H1 (cell line): ENCODE results near the gene AGAP1. TPM values are rescaled to one million over a fixed set of nuclear protein-coding genes. Genes with fewer than 3 reads are reported as not detected.

Experiments used
- CTCF ChIA-PET: fragments of 300-600 bp; sonication (Branson Sonifier 250); formaldehyde crosslinking; loops from one replicate; lab custom pipeline; 2021; ENCODE audit not compliant: partially characterized antibody; lab: Charles Lee
- POLR2A ChIA-PET: fragments of 300-600 bp; sonication (Branson Sonifier 250); formaldehyde crosslinking; loops from one replicate; lab custom pipeline; 2021; ENCODE audit warnings: inconsistent platforms; ENCODE audit not compliant: partially characterized antibody; lab: Charles Lee
- DNase-seq, 2 experiments: peaks; one replicate each; pipeline versions ENCODE4 v3.0.0 to v3.0.0-alpha.2; 2010 to 2022; ENCODE audit warnings: low spot score in 2 of 2, low read depth in 1 of 2, mixed read lengths in 1 of 2
- FAIRE-seq: peaks from 2 replicates; lab custom pipeline; 2011; peaks lifted over from hg19 to GRCh38; lab: Jason Lieb, UNC
- H2AFZ ChIP-seq: 2 replicates; pipeline ENCODE4 v1.8.1; 2012; ENCODE audit warnings: low read length, inconsistent platforms
- H2AK5ac ChIP-seq: 2 replicates; pipeline ENCODE4 v1.6.1; 2013; ENCODE audit warnings: low read depth, low read length
- H2BK120ac ChIP-seq: replicated peaks from 2 replicates; pipeline ENCODE3; 2013; ENCODE audit warnings: low read depth, low read length, inconsistent platforms
- H2BK12ac ChIP-seq: 2 replicates; pipeline ENCODE4 v1.6.1; 2013; ENCODE audit warnings: low read depth, low read length
- H2BK15ac ChIP-seq: 2 replicates; pipeline ENCODE4 v1.6.1; 2013; ENCODE audit warnings: low read length
- H2BK20ac ChIP-seq: 2 replicates; pipeline ENCODE4 v1.6.1; 2013; ENCODE audit warnings: low read length
- H2BK5ac ChIP-seq: 2 replicates; pipeline ENCODE4 v1.6.1; 2013; ENCODE audit warnings: low read depth, low read length
- H3K14ac ChIP-seq: 2 replicates; pipeline ENCODE4 v1.6.1; 2013; ENCODE audit warnings: inconsistent platforms; ENCODE audit not compliant: insufficient read length
- H3K18ac ChIP-seq: 2 replicates; pipeline ENCODE4 v1.6.1; 2013; ENCODE audit warnings: low read length; ENCODE audit errors: extremely low read depth
- H3K23ac ChIP-seq: 2 replicates; pipeline ENCODE4 v1.6.1; 2013; ENCODE audit warnings: inconsistent platforms; ENCODE audit not compliant: insufficient read length
- H3K23me2 ChIP-seq: 2 replicates; pipeline ENCODE4 v1.6.1; 2013; ENCODE audit warnings: low read depth, low read length
- H3K27ac ChIP-seq: 2 replicates; pipeline ENCODE4 v1.6.1; 2011; ENCODE audit warnings: low read depth, low read length, inconsistent platforms
- H3K27me3 ChIP-seq, 4 experiments: replicated peaks in 1 of 4; 1 replicate in 1 of 4; 2 replicates in 3 of 4; pipeline versions ENCODE4 v1.6.1 to v1.8.1; 2011 to 2013; ENCODE audit warnings: low read length in 3 of 4, mild to moderate bottlenecking in 3 of 4, inconsistent platforms in 2 of 4, mixed read lengths in 2 of 4, moderate library complexity in 1 of 4; ENCODE audit not compliant: control insufficient read depth in 3 of 4, insufficient read depth in 3 of 4; ENCODE audit errors: extremely low read depth in 1 of 4
- H3K36me3 ChIP-seq, 4 experiments: 2 replicates each; pipeline versions ENCODE4 v1.6.1 to v1.8.1; 2011 to 2013; ENCODE audit warnings: mild to moderate bottlenecking in 4 of 4, low read length in 3 of 4, moderate library complexity in 2 of 4, control low read depth in 1 of 4, inconsistent platforms in 1 of 4; ENCODE audit not compliant: insufficient read depth in 4 of 4, control insufficient read depth in 2 of 4
- H3K4ac ChIP-seq: replicated peaks from 2 replicates; pipeline ENCODE3; 2013; ENCODE audit warnings: low read length, low read depth, mixed read lengths, inconsistent platforms; ENCODE audit not compliant: insufficient read length
- H3K4me1 ChIP-seq, 4 experiments: replicated peaks in 1 of 4; 1 replicate in 1 of 4; 2 replicates in 3 of 4; pipeline versions ENCODE4 v1.6.1 to v1.8.1; 2011 to 2013; ENCODE audit warnings: low read length in 3 of 4, inconsistent platforms in 2 of 4, mixed read lengths in 1 of 4; ENCODE audit not compliant: insufficient read depth in 4 of 4, control insufficient read depth in 3 of 4
- H3K4me2 ChIP-seq, 2 experiments: 2 replicates each; pipeline versions ENCODE4 v1.6.1 to v1.8.1; 2011 to 2013; ENCODE audit warnings: low read depth in 2 of 2, low read length in 2 of 2, control low read depth in 1 of 2, inconsistent platforms in 1 of 2, mild to moderate bottlenecking in 1 of 2; ENCODE audit not compliant: insufficient read depth in 1 of 2
- H3K4me3 ChIP-seq, 4 experiments: fragments of 200-600, 300-600 bp in 1 of 4; sonication (generic), shearing (Covaris generic), sonication (Bioruptor Twin) in 1 of 4; 2 replicates each; pipeline versions ENCODE4 v1.5.1 to v1.8.1; 2011 to 2016; ENCODE audit warnings: low read length in 4 of 4, low read depth in 3 of 4, control low read depth in 2 of 4, inconsistent platforms in 2 of 4, mild to moderate bottlenecking in 2 of 4, mixed read lengths in 1 of 4, moderate library complexity in 1 of 4; ENCODE audit not compliant: insufficient read depth in 2 of 4; ENCODE audit errors: extremely low read depth in 1 of 4
- H3K56ac ChIP-seq: replicated peaks from 2 replicates; pipeline ENCODE3; 2013; ENCODE audit warnings: low read depth, mild to moderate bottlenecking, mixed read lengths, low read length, inconsistent platforms; ENCODE audit not compliant: insufficient read length
- H3K79me1 ChIP-seq: 2 replicates; pipeline ENCODE4 v1.6.1; 2013; ENCODE audit warnings: low read depth, low read length, control low read depth
- H3K79me2 ChIP-seq, 2 experiments: 2 replicates each; pipeline versions ENCODE4 v1.6.1 to v1.8.1; 2012 to 2013; ENCODE audit warnings: low read length in 2 of 2, mild to moderate bottlenecking in 2 of 2, inconsistent platforms in 1 of 2; ENCODE audit not compliant: insufficient read depth in 2 of 2, control insufficient read depth in 1 of 2
- H3K9ac ChIP-seq, 4 experiments: replicated peaks in 1 of 4; 1 replicate in 1 of 4; 2 replicates in 3 of 4; pipeline versions ENCODE4 v1.6.1 to v1.8.1; 2011 to 2013; ENCODE audit warnings: low read depth in 3 of 4, low read length in 3 of 4, control low read depth in 2 of 4, mild to moderate bottlenecking in 2 of 4, moderate library complexity in 2 of 4, inconsistent platforms in 1 of 4; ENCODE audit errors: extremely low read depth in 1 of 4
- H3K9me3 ChIP-seq, 2 experiments: 2 replicates each; pipeline versions ENCODE4 v1.6.1 to v1.8.1; 2012 to 2013; ENCODE audit warnings: mild to moderate bottlenecking in 2 of 2, moderate library complexity in 2 of 2, control low read depth in 1 of 2, inconsistent platforms in 1 of 2, low read depth in 1 of 2, low read length in 1 of 2, mixed read lengths in 1 of 2; ENCODE audit not compliant: insufficient read depth in 2 of 2
- H4K20me1 ChIP-seq, 2 experiments: replicated peaks in 1 of 2; 2 replicates each; pipeline versions ENCODE3 to v1.8.1; 2011 to 2013; ENCODE audit warnings: inconsistent platforms in 2 of 2, low read length in 2 of 2, mild to moderate bottlenecking in 1 of 2; ENCODE audit not compliant: insufficient read depth in 2 of 2, control insufficient read depth in 1 of 2
- H4K5ac ChIP-seq: 2 replicates; pipeline ENCODE4 v1.6.1; 2013; ENCODE audit warnings: low read length, low read depth, mixed read lengths, inconsistent platforms; ENCODE audit not compliant: insufficient read length
- H4K8ac ChIP-seq: 2 replicates; pipeline ENCODE4 v1.8.0; 2013; ENCODE audit warnings: mild to moderate bottlenecking, moderate library complexity, low read length, inconsistent platforms; ENCODE audit not compliant: insufficient read depth; ENCODE audit errors: extremely low read depth
- H4K91ac ChIP-seq: replicated peaks from 2 replicates; pipeline ENCODE3; 2013; ENCODE audit warnings: low read length, mixed read lengths, inconsistent platforms; ENCODE audit not compliant: insufficient read length
- BCL11A ChIP-seq, 2 experiments: IDR thresholded peaks; one replicate each; pipeline ENCODE4 v1.6.1; 2011; ENCODE audit warnings: low read depth in 2 of 2, low read length in 2 of 2, mild to moderate bottlenecking in 2 of 2
- CBX5 ChIP-seq: fragments of 300-800, 300-1000 bp; sonication (generic); IDR thresholded peaks from 2 replicates; pipeline ENCODE4 v1.7.1; 2016; ENCODE audit warnings: antibody characterized with exemption, low read length, low read depth
- CTBP2 ChIP-seq: IDR thresholded peaks from 2 replicates; pipeline ENCODE4 v1.7.0; 2011; ENCODE audit warnings: borderline replicate concordance, mild to moderate bottlenecking, moderate library complexity, mixed read lengths, low read length; ENCODE audit not compliant: insufficient read depth, insufficient read length
- EP300 ChIP-seq, 2 experiments: IDR thresholded peaks; 1 replicate in 1 of 2; 2 replicates in 1 of 2; pipeline ENCODE4 v1.6.1; 2011 to 2012; ENCODE audit warnings: low read depth in 2 of 2, low read length in 2 of 2, mild to moderate bottlenecking in 2 of 2, borderline replicate concordance in 1 of 2, inconsistent platforms in 1 of 2, moderate library complexity in 1 of 2
- HDAC2 ChIP-seq, 2 experiments: fragments of 300-600 bp in 1 of 2; sonication (generic) in 1 of 2; IDR thresholded peaks; 2 replicates each; pipeline ENCODE4 v1.6.1; 2011 to 2012; ENCODE audit warnings: low read depth in 2 of 2, low read length in 2 of 2, mild to moderate bottlenecking in 2 of 2, moderate library complexity in 2 of 2, borderline replicate concordance in 1 of 2, inconsistent platforms in 1 of 2
- PHF8 ChIP-seq: fragments of 200-600 bp; sonication (generic); conservative IDR thresholded peaks from 2 replicates; pipeline ENCODE4 v1.7.1; 2012; ENCODE audit warnings: low read depth, mild to moderate bottlenecking, inconsistent platforms, low read length, moderate library complexity
- RNF2 ChIP-seq: fragments of 200-900, 300-1000 bp; sonication (generic); IDR thresholded peaks from 2 replicates; pipeline ENCODE4 v1.7.1; 2016; ENCODE audit warnings: borderline replicate concordance, low read depth, mild to moderate bottlenecking, antibody characterized with exemption, low read length; ENCODE audit not compliant: poor library complexity, severe bottlenecking; ENCODE audit errors: missing control alignments
- TEAD4 ChIP-seq: IDR thresholded peaks from 2 replicates; pipeline ENCODE4 v1.6.1; 2012; ENCODE audit warnings: low read depth, low read length, inconsistent platforms, mixed read lengths
- WGBS, 2 experiments: shearing (Covaris generic) in 1 of 2; methylation state at CpG; one replicate each; pipeline versions ENCODE4 v1.1.6 to v1.1.7; 2013 to 2015; ENCODE audit warnings: low lambda C conversion rate in 2 of 2, mixed read lengths in 2 of 2, inconsistent platforms in 1 of 2, low coverage in 1 of 2, missing lambda C conversion rate in 1 of 2; ENCODE audit not compliant: insufficient replicate concordance in 2 of 2, insufficient coverage in 1 of 2, insufficient read length in 1 of 2; ENCODE audit errors: extremely low coverage in 1 of 2, missing lambda C conversion rate in 1 of 2; 5-methylcytosine and 5-hydroxymethylcytosine counted together
- polyA plus RNA-seq, 7 experiments: library from polyadenylated mRNA; depleted of rRNA in 3 of 7; stranded (reverse) in 5 of 7; unstranded in 2 of 7; fragments of >200 nt in 5 of 7; fragments of 200-250 nt in 2 of 7; gene quantifications; 1 replicate in 5 of 7; 2 replicates in 1 of 7; 4 replicates in 1 of 7; pipeline versions ENCODE4 v1.2.1 to v1.2.3, GENCODE V29; 2011 to 2013; ENCODE audit warnings: missing spikeins in 2 of 7, mixed read lengths in 2 of 7
- total RNA-seq: library from RNA; stranded (reverse); fragmentation: NEBNext Ultra II Directional; extraction: Animal tissue kit (Norgen Biotek cat#: 25700); gene quantifications from 2 replicates; pipeline ENCODE4 v1.2.1, GENCODE V29; 2021
- TF ChIP-seq, protein P1 (sequence below): IDR thresholded peaks from 2 replicates; pipeline ENCODE4 v1.6.1; 2012; ENCODE audit warnings: inconsistent platforms

AGAP1 gene
- total and polyA plus RNA-seq, 2 of the 8 experiments (the other 6 are each of a cell fraction or from before 2014, with no cell fraction given): 18.1 to 39.4 TPM

DNA sequence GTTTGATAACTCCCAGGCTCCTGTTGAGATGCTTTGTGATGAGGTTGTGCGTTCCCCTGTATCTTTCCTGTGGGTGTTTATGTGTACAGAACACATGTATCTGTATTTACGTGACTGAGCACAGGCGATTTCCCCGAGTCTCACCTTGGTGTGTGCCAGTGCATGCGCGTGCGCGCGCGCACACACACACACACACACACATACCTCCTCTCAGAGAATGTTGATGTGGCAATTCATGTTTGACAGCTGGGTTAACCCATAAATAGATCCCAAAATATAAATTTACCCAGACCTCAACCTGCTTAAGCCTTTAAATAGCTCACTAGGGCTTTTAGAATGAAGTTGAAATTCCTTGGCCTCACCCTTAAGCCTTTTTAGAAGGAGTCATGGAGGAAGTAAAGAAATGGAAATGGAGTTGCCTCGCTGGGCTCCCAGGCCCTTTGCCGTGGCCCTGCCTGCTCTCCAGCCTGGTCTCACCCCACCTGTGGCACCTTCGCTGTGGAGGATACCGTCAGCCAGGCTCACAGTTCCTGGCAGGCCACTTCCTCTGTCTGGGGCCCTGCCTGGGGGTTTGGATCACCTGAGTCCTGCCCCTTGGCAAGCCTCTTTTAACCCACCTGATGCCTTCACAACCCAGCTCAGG, 20.3 kb downstream of the AGAP1 start:
- CTCF ChIA-PET: interaction anchor here (0.6 to 10.1 kb wide), 17 partner anchors 11 to 440 kb away, joined by 3 to 83 read pairs (median 4); no protein-coding TSS in a partner anchor
- 95% methylated on average over 14 of the region's 14 CpGs; no CpG with 5 or more reads in 1 of the 2 experiments for WGBS, 2 experiments
- Histone ChIP-seq H2BK12ac (no peak overlapping the region), H4K5ac (no peak overlapping the region), H2BK15ac (no peak overlapping the region), H3K79me2 (peaks cover 14 to 95% of the 10 kb centered on the region in 2 experiments), H3K4me1 (peaks cover 1 to 15% (median 7%) of the 10 kb centered on the region in 4 experiments), H3K4me3 (no peak overlapping the region), H3K18ac (no peak overlapping the region), H3K79me1 (peaks cover 26% of the 10 kb centered on the region), H3K9me3 (peaks cover 0 to 4% of the 10 kb centered on the region in 2 experiments; a peak in 1 of 4 replicates), H3K27ac (no peak overlapping the region), H2AFZ (no peak overlapping the region), H4K8ac (no peak overlapping the region), H3K4ac (no peak overlapping the region), H4K20me1 (peaks cover 7 to 27% of the 10 kb centered on the region in 2 experiments), H3K56ac (no peak overlapping the region), H3K36me3 (0 out of 8 replicates have a peak, but pooled peaks cover 0 to 3% (median 0%) of the 10 kb centered on the region in 4 experiments), H3K14ac (no peak overlapping the region), H3K4me2 (no peak overlapping the region), H3K23ac (no peak overlapping the region), H3K27me3 (no peaks in the 10 kb centered on the region; a peak in 1 of 7 replicates), H3K23me2 (peaks cover 5% of the 10 kb centered on the region; the same call in 1 of the 2 replicates), H2BK120ac (no peak overlapping the region), H2BK5ac (no peak overlapping the region; the same call in 1 of the 2 replicates), H4K91ac (no peak overlapping the region), H3K9ac (no peak overlapping the region), H2AK5ac (no peak overlapping the region), H2BK20ac (no peak overlapping the region)
- POLR2A ChIA-PET: no interaction called here
- DNase-seq (no peak), FAIRE-seq (no peak)
- TF ChIP-seq CTBP2: no peak
- TF ChIP-seq, protein P1, sequence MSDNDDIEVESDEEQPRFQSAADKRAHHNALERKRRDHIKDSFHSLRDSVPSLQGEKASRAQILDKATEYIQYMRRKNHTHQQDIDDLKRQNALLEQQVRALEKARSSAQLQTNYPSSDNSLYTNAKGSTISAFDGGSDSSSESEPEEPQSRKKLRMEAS: no peak
- no peak for TF ChIP-seq EP300 (IDR thresholded peaks at IDR 0.05; ENCODE audit: borderline replicate concordance in 1 of 2, low read depth in 2 of 2, low read length in 2 of 2)
- no peak for TF ChIP-seq RNF2
- TF ChIP-seq BCL11A (IDR thresholded peaks at IDR 0.05; ENCODE audit: low read depth in 2 of 2, low read length in 2 of 2): no peak
- TF ChIP-seq PHF8: no peak
- TF ChIP-seq TEAD4: no peak
- no peak for TF ChIP-seq HDAC2 (IDR thresholded peaks at IDR 0.05; ENCODE audit: borderline replicate concordance in 1 of 2, low read depth in 2 of 2, low read length in 2 of 2)
- no peak for TF ChIP-seq CBX5
